Nephron (organoid): ENCODE measurements around the gene QSOX2.

Experiments used
- H3K27ac Mint-ChIP-seq, 3 experiments: 2 replicates each; pipeline ENCODE4 v1.8.0; 2020; ENCODE audit warnings: mixed read lengths in 3 of 3, mild to moderate bottlenecking in 2 of 3, moderate library complexity in 1 of 3
- H3K27me3 Mint-ChIP-seq: 2 replicates; pipeline ENCODE4 v1.8.0; 2021; ENCODE audit warnings: low read depth, mild to moderate bottlenecking, moderate library complexity, mixed read lengths
- H3K36me3 Mint-ChIP-seq: 2 replicates; pipeline ENCODE4 v1.8.0; 2020; ENCODE audit warnings: low read depth, mixed read lengths
- H3K4me1 Mint-ChIP-seq: 2 replicates; pipeline ENCODE4 v1.8.0; 2020; ENCODE audit warnings: mixed read lengths
- H3K4me3 Mint-ChIP-seq, 3 experiments: 2 replicates each; pipeline ENCODE4 v1.8.0; 2020; ENCODE audit warnings: mild to moderate bottlenecking in 3 of 3, mixed read lengths in 3 of 3, moderate library complexity in 2 of 3
- H3K9me3 Mint-ChIP-seq: 2 replicates; pipeline ENCODE4 v1.8.0; 2020; ENCODE audit warnings: mixed read lengths
- CTCF ChIP-seq, 3 experiments: fragments of 200-600 bp; sonication (generic); IDR thresholded peaks; one replicate each; pipeline ENCODE4 v1.5.0; 2021; ENCODE audit warnings: antibody characterized with exemption in 3 of 3; ENCODE audit not compliant: unreplicated experiment in 3 of 3

Gene QSOX2

GRCh38 chr9:136287960-136288753, 42.5 kb upstream of the QSOX2 start:
- Mint-ChIP-seq H3K36me3 (peaks cover 5% of the 10 kb centered on the region), H3K9me3 (no peaks in the 10 kb centered on the region), H3K4me3 (no peak overlapping the region), H3K27me3 (peaks cover 21% of the 10 kb centered on the region), H3K27ac (no peak overlapping the region), H3K4me1 (no peaks in the 10 kb centered on the region)
- TF ChIP-seq CTCF (IDR thresholded peaks at IDR 0.05; ENCODE audit: unreplicated experiment in 3 of 3) = no peak

DNA sequence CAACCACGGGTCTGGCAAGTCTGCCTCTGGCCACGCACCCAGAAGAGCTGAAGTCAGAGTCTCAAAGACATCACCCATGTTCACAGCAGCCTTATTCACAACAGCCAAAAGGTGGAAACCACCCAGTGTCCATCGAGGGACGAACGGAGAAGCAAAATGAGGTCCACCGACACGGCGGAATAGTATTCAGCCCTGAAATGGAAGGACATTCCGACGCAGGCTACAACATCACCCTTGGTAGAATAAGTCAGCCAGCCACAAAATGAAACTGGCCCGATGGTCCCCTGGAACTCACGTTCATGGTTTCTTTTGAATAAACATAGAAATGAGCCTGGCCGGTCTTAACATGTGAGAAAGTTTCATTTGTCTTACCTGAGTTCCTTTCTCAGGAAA, 41.4 kb upstream of the QSOX2 start:
- Mint-ChIP-seq H3K9me3 (no peaks in the 10 kb centered on the region), H3K27ac (peak overlapping the region in 1 of 3 experiments; percentile 21), H3K4me3 (no peak overlapping the region), H3K4me1 (no peaks in the 10 kb centered on the region), H3K36me3 (peaks cover 5% of the 10 kb centered on the region), H3K27me3 (peaks cover 21% of the 10 kb centered on the region)
- TF ChIP-seq CTCF (IDR thresholded peaks at IDR 0.05; ENCODE audit: unreplicated experiment in 3 of 3) = no peak

DNA sequence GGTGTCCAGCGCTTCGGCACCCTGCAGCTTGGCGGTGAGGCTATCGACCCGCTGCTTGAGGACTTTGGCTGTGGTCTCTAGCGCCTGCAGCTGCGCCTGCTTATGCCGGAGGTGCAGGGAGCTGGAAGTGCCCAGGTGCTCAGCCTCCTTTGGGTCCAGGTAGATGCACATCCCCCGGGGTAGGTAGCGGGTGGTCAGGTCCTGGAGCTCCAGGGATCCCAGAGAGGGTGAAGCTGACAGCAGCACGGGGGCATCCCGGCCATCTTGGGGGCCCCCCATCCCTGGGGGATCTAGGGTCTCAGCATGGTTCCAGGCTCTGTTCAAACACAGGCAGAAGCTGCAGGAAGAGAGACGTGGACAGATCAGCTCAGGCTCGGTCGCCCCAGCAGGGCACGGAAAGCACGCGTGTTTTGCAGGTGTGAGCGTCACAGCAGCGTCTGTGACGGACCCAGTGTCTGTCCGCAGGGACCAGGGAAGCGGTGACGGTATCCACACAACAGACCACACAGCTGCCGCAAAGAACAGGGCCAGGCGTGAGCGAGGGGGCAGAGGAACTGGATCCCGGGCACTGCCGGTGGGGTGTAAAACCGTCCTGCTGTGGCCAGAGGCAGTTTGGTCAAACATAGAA, 40.9 kb upstream of the QSOX2 start:
- Mint-ChIP-seq H3K4me3 (no peak overlapping the region), H3K4me1 (no peaks in the 10 kb centered on the region), H3K27ac (no peak overlapping the region), H3K36me3 (peaks cover 5% of the 10 kb centered on the region), H3K27me3 (peaks cover 20% of the 10 kb centered on the region), H3K9me3 (no peaks in the 10 kb centered on the region)
- no peak for TF ChIP-seq CTCF (IDR thresholded peaks at IDR 0.05; ENCODE audit: unreplicated experiment in 3 of 3)

- Mint-ChIP-seq H3K4me3 (no peak overlapping the region), H3K4me1 (no peaks in the 10 kb centered on the region), H3K9me3 (no peaks in the 10 kb centered on the region), H3K27ac (no peak overlapping the region), H3K36me3 (peaks cover 5% of the 10 kb centered on the region), H3K27me3 (peaks cover 21% of the 10 kb centered on the region)
- no peak for TF ChIP-seq CTCF (IDR thresholded peaks at IDR 0.05; ENCODE audit: unreplicated experiment in 3 of 3)
Measured at GRCh38 chr9:136285501-136286358, 40.1 kb upstream of the QSOX2 start.

DNA sequence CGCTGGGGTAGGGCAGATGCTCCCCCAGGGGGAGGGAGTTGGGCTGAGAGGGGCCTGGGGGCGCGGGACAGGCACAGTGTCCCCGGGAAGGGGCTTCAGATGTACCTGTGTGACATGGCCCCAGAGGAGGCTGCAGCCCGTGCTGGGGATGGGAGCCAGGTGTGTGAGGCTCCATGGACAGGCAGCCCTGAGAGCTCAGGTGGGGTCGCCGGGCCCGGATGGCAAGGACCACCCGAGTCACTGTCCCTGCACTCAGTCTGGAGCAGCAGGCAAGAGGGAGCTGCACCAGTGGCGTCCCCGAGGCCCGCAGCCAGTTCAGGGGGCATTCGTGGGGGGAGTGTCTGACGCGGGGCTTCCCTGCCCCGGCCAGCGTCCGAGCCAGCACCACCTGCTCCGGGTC, 39.3 kb upstream of the QSOX2 start:
- TF ChIP-seq CTCF (IDR thresholded peaks at IDR 0.05; ENCODE audit: unreplicated experiment in 3 of 3) = no peak
- Mint-ChIP-seq H3K4me1 (no peaks in the 10 kb centered on the region), H3K27me3 (peaks cover 21% of the 10 kb centered on the region)

More for the DNA sequence above, 39.3 kb upstream of the QSOX2 start:
- Mint-ChIP-seq H3K4me3 (no peak overlapping the region), H3K27ac (no peak overlapping the region), H3K9me3 (no peaks in the 10 kb centered on the region), H3K36me3 (peaks cover 5% of the 10 kb centered on the region)
